GM23338 (cell line): ENCODE measurements around the gene DMRT1.

Experiments used
- CREB1 ChIP-seq: fragments of 250-450 bp; sonication (Bioruptor Pico); IDR thresholded peaks from 2 replicates; pipeline ENCODE4 v1.5.0; 2020; ENCODE audit warnings: low read depth, mild to moderate bottlenecking, moderate library complexity
- EZH2 ChIP-seq: fragments of 200-600 bp; sonication (generic); IDR thresholded peaks from one replicate; pipeline ENCODE4 v1.8.0; 2017; ENCODE audit warnings: antibody characterized with exemption, mild to moderate bottlenecking, low read depth; ENCODE audit not compliant: unreplicated experiment
- EZH2phosphoT487 ChIP-seq: fragments of 200-600 bp; sonication (generic); IDR thresholded peaks from one replicate; pipeline ENCODE4 v1.8.1; 2018; ENCODE audit warnings: antibody characterized with exemption; ENCODE audit not compliant: unreplicated experiment
- JUNB ChIP-seq: IDR thresholded peaks from one replicate; pipeline ENCODE4 v1.6.1; 2016; ENCODE audit warnings: antibody characterized with exemption; ENCODE audit not compliant: unreplicated experiment
- NANOG ChIP-seq: IDR thresholded peaks from 2 replicates; pipeline ENCODE4 v1.6.1; 2016; ENCODE audit warnings: antibody characterized with exemption, borderline replicate concordance
- POLR2AphosphoS5 ChIP-seq: IDR thresholded peaks from 2 replicates; pipeline ENCODE4 v1.6.1; 2016; ENCODE audit warnings: antibody characterized with exemption, low read depth
- STAT1 ChIP-seq: IDR thresholded peaks from one replicate; pipeline ENCODE4 v1.6.1; 2016; ENCODE audit warnings: antibody characterized with exemption; ENCODE audit not compliant: unreplicated experiment
- ZNF114 ChIP-seq: fragments of 250-450 bp; sonication (Bioruptor Pico); IDR thresholded peaks from 2 replicates; pipeline ENCODE4 v1.5.0; 2020; ENCODE audit warnings: mild to moderate bottlenecking, moderate library complexity
- ZNF331 ChIP-seq: fragments of 250-450 bp; sonication (Bioruptor Pico); IDR thresholded peaks from 2 replicates; pipeline ENCODE4 v1.5.0; 2020; ENCODE audit warnings: low read depth, mild to moderate bottlenecking, moderate library complexity
- TF ChIP-seq, protein P1 (sequence below), 2 experiments: fragments of 200-600 bp in 1 of 2; sonication (generic) in 1 of 2; conservative IDR thresholded peaks; 2 replicates each; pipeline versions ENCODE4 v1.5.1 to v1.6.1; 2016 to 2017; ENCODE audit warnings: antibody characterized with exemption in 2 of 2, low read depth in 2 of 2, mild to moderate bottlenecking in 2 of 2, moderate library complexity in 1 of 2
- TF ChIP-seq, protein P2 (sequence below): IDR thresholded peaks from one replicate; pipeline ENCODE4 v1.6.1; 2018; ENCODE audit warnings: antibody characterized with exemption; ENCODE audit not compliant: unreplicated experiment

DNA sequence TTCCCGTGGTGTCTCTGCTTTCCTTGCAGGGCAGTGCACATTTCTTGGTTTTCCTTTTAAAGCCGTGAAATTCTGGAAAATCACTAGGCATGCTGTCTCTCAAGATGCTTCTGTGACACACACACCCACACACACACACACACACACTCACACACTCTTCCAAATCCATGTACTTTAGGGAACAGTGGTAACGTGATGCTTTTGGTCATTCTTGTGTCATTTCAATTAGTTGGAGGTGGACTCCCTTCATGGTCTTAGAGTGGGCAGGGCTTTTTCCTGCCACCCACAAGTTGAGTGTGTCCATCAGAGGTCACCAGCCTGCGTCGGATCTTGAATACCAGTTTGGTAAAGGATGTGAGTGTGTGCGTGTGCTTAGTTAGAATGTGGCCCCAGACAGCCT is 64.4 kb downstream of the DMRT1 start:
- TF ChIP-seq CREB1 (CRISPR knock-in tag) (no peak), JUNB (no peak), EZH2 (no peak), EZH2phosphoT487 (no peak), POLR2AphosphoS5 (no peak), NANOG (no peak), STAT1 (no peak), ZNF114 (no peak), ZNF331 (CRISPR knock-in tag) (no peak)
- TF ChIP-seq, protein P1, sequence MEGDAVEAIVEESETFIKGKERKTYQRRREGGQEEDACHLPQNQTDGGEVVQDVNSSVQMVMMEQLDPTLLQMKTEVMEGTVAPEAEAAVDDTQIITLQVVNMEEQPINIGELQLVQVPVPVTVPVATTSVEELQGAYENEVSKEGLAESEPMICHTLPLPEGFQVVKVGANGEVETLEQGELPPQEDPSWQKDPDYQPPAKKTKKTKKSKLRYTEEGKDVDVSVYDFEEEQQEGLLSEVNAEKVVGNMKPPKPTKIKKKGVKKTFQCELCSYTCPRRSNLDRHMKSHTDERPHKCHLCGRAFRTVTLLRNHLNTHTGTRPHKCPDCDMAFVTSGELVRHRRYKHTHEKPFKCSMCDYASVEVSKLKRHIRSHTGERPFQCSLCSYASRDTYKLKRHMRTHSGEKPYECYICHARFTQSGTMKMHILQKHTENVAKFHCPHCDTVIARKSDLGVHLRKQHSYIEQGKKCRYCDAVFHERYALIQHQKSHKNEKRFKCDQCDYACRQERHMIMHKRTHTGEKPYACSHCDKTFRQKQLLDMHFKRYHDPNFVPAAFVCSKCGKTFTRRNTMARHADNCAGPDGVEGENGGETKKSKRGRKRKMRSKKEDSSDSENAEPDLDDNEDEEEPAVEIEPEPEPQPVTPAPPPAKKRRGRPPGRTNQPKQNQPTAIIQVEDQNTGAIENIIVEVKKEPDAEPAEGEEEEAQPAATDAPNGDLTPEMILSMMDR (conservative IDR thresholded peaks at IDR 0.05; ENCODE audit: low read depth in 2 of 2) = no peak
- TF ChIP-seq, protein P2, sequence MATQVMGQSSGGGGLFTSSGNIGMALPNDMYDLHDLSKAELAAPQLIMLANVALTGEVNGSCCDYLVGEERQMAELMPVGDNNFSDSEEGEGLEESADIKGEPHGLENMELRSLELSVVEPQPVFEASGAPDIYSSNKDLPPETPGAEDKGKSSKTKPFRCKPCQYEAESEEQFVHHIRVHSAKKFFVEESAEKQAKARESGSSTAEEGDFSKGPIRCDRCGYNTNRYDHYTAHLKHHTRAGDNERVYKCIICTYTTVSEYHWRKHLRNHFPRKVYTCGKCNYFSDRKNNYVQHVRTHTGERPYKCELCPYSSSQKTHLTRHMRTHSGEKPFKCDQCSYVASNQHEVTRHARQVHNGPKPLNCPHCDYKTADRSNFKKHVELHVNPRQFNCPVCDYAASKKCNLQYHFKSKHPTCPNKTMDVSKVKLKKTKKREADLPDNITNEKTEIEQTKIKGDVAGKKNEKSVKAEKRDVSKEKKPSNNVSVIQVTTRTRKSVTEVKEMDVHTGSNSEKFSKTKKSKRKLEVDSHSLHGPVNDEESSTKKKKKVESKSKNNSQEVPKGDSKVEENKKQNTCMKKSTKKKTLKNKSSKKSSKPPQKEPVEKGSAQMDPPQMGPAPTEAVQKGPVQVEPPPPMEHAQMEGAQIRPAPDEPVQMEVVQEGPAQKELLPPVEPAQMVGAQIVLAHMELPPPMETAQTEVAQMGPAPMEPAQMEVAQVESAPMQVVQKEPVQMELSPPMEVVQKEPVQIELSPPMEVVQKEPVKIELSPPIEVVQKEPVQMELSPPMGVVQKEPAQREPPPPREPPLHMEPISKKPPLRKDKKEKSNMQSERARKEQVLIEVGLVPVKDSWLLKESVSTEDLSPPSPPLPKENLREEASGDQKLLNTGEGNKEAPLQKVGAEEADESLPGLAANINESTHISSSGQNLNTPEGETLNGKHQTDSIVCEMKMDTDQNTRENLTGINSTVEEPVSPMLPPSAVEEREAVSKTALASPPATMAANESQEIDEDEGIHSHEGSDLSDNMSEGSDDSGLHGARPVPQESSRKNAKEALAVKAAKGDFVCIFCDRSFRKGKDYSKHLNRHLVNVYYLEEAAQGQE = no peak
